Stomach (tissue), 9 donors: ENCODE results near the gene PLCB4. TPM values are rescaled to one million over a fixed set of nuclear protein-coding genes. Genes with fewer than 3 reads are reported as not detected.

Experiments
- DNase-seq, 2 donors: peaks; one replicate each; pipeline versions ENCODE4 v3.0.0 to v3.0.0-alpha.2; 2013 to 2019
- H3K27ac ChIP-seq, 5 donors: fragments of 200-600 bp in 4 of 5; sonication (generic) in 4 of 5; one replicate each; pipeline ENCODE4 v1.5.1; 2013 to 2019; ENCODE audit warnings: mild to moderate bottlenecking in 1 of 5, moderate library complexity in 1 of 5
- H3K27me3 ChIP-seq, 3 donors: fragments of 200-600 bp; sonication (generic); one replicate each; pipeline ENCODE4 v1.5.1; 2017 to 2019; ENCODE audit warnings: mixed run types in 1 of 3
- H3K36me3 ChIP-seq, 4 donors: fragments of 200-600 bp; sonication (generic); 1 replicate in 3 of 4; 2 replicates in 1 of 4; pipeline ENCODE4 v1.5.1; 2016 to 2019
- H3K4me1 ChIP-seq, 4 donors: fragments of 200-600 bp; sonication (generic); one replicate each; pipeline ENCODE4 v1.5.1; 2016 to 2019
- H3K4me3 ChIP-seq, 4 donors: fragments of 200-600 bp; sonication (generic) in 3 of 4; one replicate each; pipeline ENCODE4 v1.5.1; 2016 to 2019; ENCODE audit warnings: mild to moderate bottlenecking in 1 of 4
- H3K9me3 ChIP-seq, 4 donors: fragments of 200-600 bp; sonication (generic); one replicate each; pipeline ENCODE4 v1.5.1; 2016 to 2019
- CTCF ChIP-seq, 7 experiments: fragments of 450-650 bp in 4 of 7; fragments of 200-600 bp in 3 of 7; sonication (generic) in 3 of 7; IDR thresholded peaks; one replicate each; pipeline ENCODE4 v1.5.1; 2016 to 2019; ENCODE audit warnings: antibody characterized with exemption in 7 of 7, control low read depth in 2 of 7, mild to moderate bottlenecking in 1 of 7
- EP300 ChIP-seq: sonication (generic); formaldehyde crosslinking; IDR thresholded peaks from one replicate; pipeline ENCODE4 v1.6.1; 2017; ENCODE audit warnings: antibody characterized with exemption
- POLR2A ChIP-seq, 4 donors: fragments of 450-650 bp; IDR thresholded peaks; one replicate each; pipeline ENCODE4 v1.6.1; 2016; ENCODE audit warnings: antibody characterized with exemption in 4 of 4, control low read depth in 2 of 4, mild to moderate bottlenecking in 1 of 4, moderate library complexity in 1 of 4
- POLR2AphosphoS5 ChIP-seq, 3 donors: sonication (generic); formaldehyde crosslinking; IDR thresholded peaks; one replicate each; pipeline ENCODE4 v1.6.1; 2016; ENCODE audit warnings: antibody characterized with exemption in 3 of 3
- WGBS, 5 donors: extraction: QIAGEN DNeasy Blood & Tissue Kit in 3 of 5; methylation state at CpG; one replicate each; pipeline versions ENCODE4 v1.1.5 to v1.1.7; 2013 to 2018; 5-methylcytosine and 5-hydroxymethylcytosine counted together
- intact Hi-C: fragments of 100-400 bp; cut with DNase I; formaldehyde crosslinking; loops from one replicate; pipeline ENCODE4 v1.15.1; 2023; ENCODE audit warnings: low total_unique reads
- polyA plus RNA-seq, 3 donors: library from polyadenylated mRNA; stranded (reverse); fragments of 200-250 nt; gene quantifications; one replicate each; pipeline ENCODE4 v1.2.3, GENCODE V29; 2013
- total RNA-seq, 5 donors: library from RNA; depleted of rRNA; stranded (reverse); fragments of >200 nt; gene quantifications; one replicate each; pipeline versions ENCODE4 v1.1.0 to v1.2.3, GENCODE V29; 2014 to 2016
- donor health status: healthy with polysubstance abuse.
- donor health status: Bipolar disorder and iron deficiency.
- donor health status: healthy.

PLCB4 gene
- total and polyA plus RNA-seq, 8 donors: 5.3 to 29.4 (median 22.3) TPM

GRCh38 chr20:9185511-9185910, 116.6 kb downstream of the PLCB4 start:
- TF ChIP-seq POLR2A (IDR thresholded peaks at IDR 0.05): no peak
- TF ChIP-seq EP300: no peak
- TF ChIP-seq POLR2AphosphoS5 (IDR thresholded peaks at IDR 0.05): no peak
- TF ChIP-seq CTCF (IDR thresholded peaks at IDR 0.05): no peak
- intact Hi-C loops: no loop called here
- no peak for DNase-seq
- no peak overlapping the region for H3K4me3 ChIP-seq
- no peaks in the 10 kb centered on the region for H3K27me3 ChIP-seq
- no peak overlapping the region for H3K27ac ChIP-seq
- peaks cover 0 to 17% (median 0%) of the 10 kb centered on the region in 4 donors for H3K4me1 ChIP-seq
- 82 to 91% (median 89%) methylated on average over 6 of the region's 6 CpGs for WGBS, 5 donors
- H3K9me3 ChIP-seq: no peaks in the 10 kb centered on the region
- no peaks in the 10 kb centered on the region for H3K36me3 ChIP-seq

DNA sequence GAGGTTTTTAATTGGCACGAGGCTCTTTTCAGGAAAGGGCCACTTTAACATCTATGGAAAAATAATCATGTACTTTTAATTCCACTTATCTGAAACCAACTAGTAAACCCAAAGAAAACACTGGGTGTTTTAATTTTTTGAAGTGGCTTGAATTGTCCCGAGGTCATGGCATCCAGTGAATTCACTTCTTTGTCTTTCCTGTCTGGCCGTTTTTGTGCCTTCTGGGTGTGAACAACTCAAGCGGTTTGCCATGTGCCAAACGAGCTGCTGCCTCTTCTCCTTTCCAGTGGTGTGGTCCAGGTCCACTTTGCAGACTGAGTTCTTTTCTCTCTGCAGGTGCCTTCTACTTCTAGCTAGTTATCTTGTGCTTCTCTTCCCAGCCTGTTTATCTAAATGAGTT, 117.5 kb downstream of the PLCB4 start:
- 28 to 49% (median 44%) methylated on average over 5 of the region's 5 CpGs for WGBS, 5 donors
- intact Hi-C loops: no loop called here
- no peaks in the 10 kb centered on the region for H3K27me3 ChIP-seq
- no peaks in the 10 kb centered on the region for H3K9me3 ChIP-seq
- peaks cover 0 to 17% (median 0%) of the 10 kb centered on the region in 4 donors for H3K4me1 ChIP-seq
- no peak overlapping the region for H3K4me3 ChIP-seq
- no peaks in the 10 kb centered on the region for H3K36me3 ChIP-seq
- H3K27ac ChIP-seq: no peak overlapping the region
- TF ChIP-seq CTCF (IDR thresholded peaks at IDR 0.05) (no peak), EP300 (no peak), POLR2A (IDR thresholded peaks at IDR 0.05) (no peak)
- DNase-seq: no peak

GRCh38 chr20:9195031-9195430, 126.1 kb downstream of the PLCB4 start:
- Histone ChIP-seq H3K27ac (no peak overlapping the region), H3K9me3 (no peaks in the 10 kb centered on the region), H3K4me3 (no peak overlapping the region), H3K36me3 (no peaks in the 10 kb centered on the region), H3K27me3 (no peaks in the 10 kb centered on the region), H3K4me1 (no peaks in the 10 kb centered on the region)
- intact Hi-C loops: no loop called here
- 78 to 86% (median 84%) methylated on average over 6 of the region's 6 CpGs for WGBS, 5 donors
- DNase-seq: no peak
- TF ChIP-seq EP300: no peak
- no peak for TF ChIP-seq CTCF (IDR thresholded peaks at IDR 0.05)
- no peak for TF ChIP-seq POLR2A (IDR thresholded peaks at IDR 0.05)
- no peak for TF ChIP-seq POLR2AphosphoS5 (IDR thresholded peaks at IDR 0.05)

- H3K36me3 ChIP-seq: no peaks in the 10 kb centered on the region
- H3K9me3 ChIP-seq: no peaks in the 10 kb centered on the region
- WGBS, 5 donors: 38 to 60% (median 56%) methylated on average over 1 of the region's 1 CpG
- peaks cover 0 to 8% (median 3%) of the 10 kb centered on the region in 4 donors for H3K4me1 ChIP-seq
- intact Hi-C loops: no loop called here
- H3K27me3 ChIP-seq: no peaks in the 10 kb centered on the region
- H3K27ac ChIP-seq: no peak overlapping the region
- no peak for TF ChIP-seq EP300
- no peak for TF ChIP-seq CTCF (IDR thresholded peaks at IDR 0.05)
- no peak for TF ChIP-seq POLR2AphosphoS5 (IDR thresholded peaks at IDR 0.05)
- no peak for TF ChIP-seq POLR2A (IDR thresholded peaks at IDR 0.05)
- no peak overlapping the region for H3K4me3 ChIP-seq
- DNase-seq: no peak
Measured at GRCh38 chr20:9196110-9196509, 127.2 kb downstream of the PLCB4 start.
